Endometrial microvascular endothelial cells (primary cell): ENCODE measurements around the gene UBE2QL1. TPM values are rescaled to one million over a fixed set of nuclear protein-coding genes. Genes with fewer than 3 reads are reported as not detected.
"Not testable (repeated sequence)": the region's sequence is repeated elsewhere in the genome, so short reads cannot be mapped to it uniquely, and the experiment has no call there.

Experiments
- in situ Hi-C: cut with HindIII; loops from 2 replicates; pipeline ENCODE4 v1.10.0; 2017; ENCODE audit warnings: low sequenced_read_pairs, low pct_unique_long_range_greater_than_20kb; ENCODE audit errors: inconsistent ontology term
- total RNA-seq: library from RNA; depleted of rRNA; stranded (reverse); fragments of >200 nt; gene quantifications from one replicate; pipeline ENCODE4 v1.2.3, GENCODE V29; 2015; ENCODE audit errors: inconsistent ontology term

UBE2QL1 gene
- total RNA-seq, 1 donor from 2014 or later: under 0.01 TPM

GRCh38 chr5:6510132-6510531 lies 61.5 kb downstream of the UBE2QL1 start:
- in situ Hi-C loops: no loop called here

- in situ Hi-C loops: no loop called here
Observed at GRCh38 chr5:6510973-6511372, 62.3 kb downstream of the UBE2QL1 start.

DNA sequence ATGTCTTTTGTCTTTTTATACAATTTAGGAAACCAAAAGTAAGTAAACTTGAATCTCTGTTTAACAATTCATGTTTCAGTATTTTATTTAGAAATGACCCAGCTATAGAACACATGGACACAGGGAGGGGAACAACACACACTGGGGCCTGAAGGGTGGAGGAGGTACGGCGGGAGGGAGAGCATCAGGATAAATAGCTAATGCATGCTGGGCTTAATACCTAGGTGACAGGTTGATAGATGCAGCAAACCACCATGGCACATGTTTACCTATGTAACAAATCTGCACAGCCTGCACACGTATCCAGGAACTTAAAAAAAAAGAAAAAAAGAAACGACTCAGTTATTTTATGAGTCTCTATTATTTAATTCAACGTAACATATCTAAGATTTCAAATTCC lies 67.2 kb downstream of the UBE2QL1 start:
- in situ Hi-C loops: not testable (repeated sequence)

DNA sequence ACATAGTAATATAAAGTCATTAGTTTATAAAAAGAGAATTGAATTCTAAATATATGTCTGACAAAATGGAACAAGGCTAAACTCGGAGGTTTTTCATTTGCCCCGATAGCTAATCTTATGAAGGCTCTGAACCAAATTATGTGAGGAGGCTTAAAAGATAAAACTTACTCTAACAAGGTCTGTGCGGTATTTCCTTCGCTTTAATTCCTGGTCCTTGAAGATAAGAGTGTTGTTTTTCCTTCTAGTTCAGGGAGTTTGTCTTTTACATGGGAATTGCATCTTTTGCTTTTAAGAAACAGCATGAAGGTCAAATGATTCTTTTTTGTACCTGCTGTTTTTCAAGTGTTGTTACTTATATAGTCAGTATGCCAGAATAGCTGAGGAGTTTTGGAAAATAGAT lies 68.2 kb downstream of the UBE2QL1 start:
- in situ Hi-C loops: no loop called here

GRCh38 chr5:6517510-6517909 lies 68.9 kb downstream of the UBE2QL1 start:
- in situ Hi-C loops: no loop called here

- in situ Hi-C loops: no loop called here
Observed at GRCh38 chr5:6518298-6519057, 69.8 kb downstream of the UBE2QL1 start.

DNA sequence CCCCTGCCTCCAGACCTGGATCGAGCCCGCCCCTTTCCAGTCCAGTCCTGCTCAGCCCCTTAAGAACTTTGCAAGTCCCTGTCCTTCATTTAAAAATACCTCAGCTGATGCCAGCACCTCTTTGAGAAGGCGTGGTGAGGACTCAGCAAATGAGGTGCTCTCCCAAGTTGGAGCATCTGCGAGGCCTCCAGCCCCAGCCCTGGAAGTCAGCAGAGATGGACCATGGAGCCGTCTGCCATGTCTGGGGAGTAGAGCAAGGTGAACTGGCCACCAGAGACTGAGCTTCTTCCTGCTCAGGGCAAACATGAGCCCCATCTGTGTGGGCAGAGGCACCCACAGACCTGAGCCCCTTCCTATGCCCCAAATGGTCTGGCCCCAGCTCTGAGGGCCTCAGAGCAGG lies 71.5 kb downstream of the UBE2QL1 start:
- in situ Hi-C loops: no loop called here

- in situ Hi-C loops: no loop called here
Observed at GRCh38 chr5:6522331-6522730, 73.7 kb downstream of the UBE2QL1 start.

DNA sequence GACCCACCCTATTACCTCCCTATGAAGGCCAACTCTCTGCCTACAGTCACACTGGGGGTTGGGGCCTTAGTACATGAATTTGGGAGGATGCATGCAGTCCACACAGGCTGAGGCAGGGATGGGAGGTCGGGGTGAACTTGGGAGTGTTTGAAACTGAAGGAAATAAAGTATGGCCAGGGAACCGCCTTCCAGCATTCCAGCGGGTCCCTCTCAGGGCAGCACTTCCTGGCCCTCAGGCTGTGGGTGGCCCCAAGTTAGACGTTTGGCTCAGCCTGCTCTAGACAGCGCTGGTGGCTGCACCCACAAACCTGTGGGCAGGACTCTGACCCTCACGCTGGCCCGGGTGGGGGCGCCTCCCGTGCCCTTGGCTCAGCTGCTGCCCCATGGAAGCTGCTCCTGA lies 74.3 kb downstream of the UBE2QL1 start:
- in situ Hi-C loops: no loop called here

DNA sequence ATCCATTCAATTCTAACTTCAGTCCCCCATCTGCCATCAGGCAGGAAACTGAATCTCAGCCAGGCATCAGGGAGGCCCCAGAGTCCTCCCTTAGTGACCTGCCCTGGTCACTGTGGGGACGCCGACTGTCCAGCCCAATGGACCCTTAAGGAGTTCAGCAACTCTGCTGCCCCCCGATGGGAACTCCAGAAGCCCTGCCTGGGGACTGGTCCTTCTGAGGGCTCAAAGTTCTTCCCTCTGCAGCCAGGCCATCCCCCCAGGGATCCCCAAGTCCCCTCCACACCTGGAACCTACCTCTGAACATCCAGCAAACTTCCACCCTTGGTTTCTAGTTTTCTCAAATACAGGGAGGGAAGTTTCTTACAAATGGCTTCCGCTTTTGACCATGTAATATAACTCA lies 76.8 kb downstream of the UBE2QL1 start:
- in situ Hi-C loops: no loop called here

- in situ Hi-C loops: no loop called here
Observed at GRCh38 chr5:6525910-6526309, 77.3 kb downstream of the UBE2QL1 start.

GRCh38 chr5:6527749-6528455 lies 79.2 kb downstream of the UBE2QL1 start:
- in situ Hi-C loops: no loop called here

DNA sequence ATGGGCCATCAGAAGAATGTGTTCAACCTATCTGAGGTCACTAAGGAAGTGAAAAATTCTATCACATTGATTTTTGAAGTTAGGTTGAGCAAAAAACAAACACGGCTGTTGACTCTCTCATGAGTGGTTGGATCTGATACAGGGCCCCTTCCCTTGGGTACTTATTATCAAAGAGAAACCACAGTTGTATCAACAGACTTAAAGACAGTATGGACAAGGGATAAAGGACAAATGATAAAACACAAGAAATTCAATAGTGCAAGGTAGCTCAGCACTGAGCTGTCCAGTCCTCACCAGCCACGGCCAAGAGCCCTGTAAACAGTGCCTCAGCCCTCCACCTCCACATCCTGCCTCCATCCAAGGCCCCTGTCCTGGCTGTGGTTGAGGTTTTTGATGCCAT lies 86.9 kb downstream of the UBE2QL1 start:
- in situ Hi-C loops: no loop called here

GRCh38 chr5:6539060-6539459 lies 90.4 kb downstream of the UBE2QL1 start:
- in situ Hi-C loops: no loop called here

DNA sequence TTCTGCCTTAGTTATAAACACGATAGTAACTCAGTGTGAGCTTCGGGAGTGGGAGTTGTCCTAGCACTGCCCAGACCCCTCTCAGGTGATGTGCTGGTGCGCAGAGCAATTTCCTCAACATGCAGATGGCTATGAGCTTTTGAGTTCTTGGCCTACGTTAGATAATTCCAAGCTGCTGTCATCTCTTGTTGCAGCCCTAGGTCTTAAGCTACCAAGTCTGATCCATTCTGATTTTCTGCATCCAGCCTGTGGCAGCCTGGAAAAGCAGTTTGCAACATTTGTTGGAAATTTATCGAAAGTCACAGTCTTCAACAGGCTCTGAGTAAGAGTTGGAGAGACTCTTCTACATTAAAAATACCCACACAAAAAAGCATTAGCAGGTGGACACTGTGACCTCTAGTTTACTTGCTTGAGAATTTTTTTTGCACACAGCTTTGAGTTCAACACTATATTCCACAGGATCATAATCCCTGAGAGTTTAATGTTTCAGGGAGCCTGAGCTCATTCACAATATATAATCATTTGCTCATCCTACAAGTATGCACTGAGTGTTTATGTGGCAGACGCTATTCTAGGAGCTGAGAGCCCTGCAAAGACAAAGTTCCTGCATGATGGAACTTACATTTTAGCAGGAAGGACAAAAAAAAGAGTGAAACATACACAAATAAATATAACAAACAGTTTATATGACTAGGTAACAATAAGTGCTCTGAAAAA lies 91.6 kb downstream of the UBE2QL1 start:
- in situ Hi-C loops: no loop called here

- in situ Hi-C loops: no loop called here
Observed at GRCh38 chr5:6541256-6542013, 92.8 kb downstream of the UBE2QL1 start.

DNA sequence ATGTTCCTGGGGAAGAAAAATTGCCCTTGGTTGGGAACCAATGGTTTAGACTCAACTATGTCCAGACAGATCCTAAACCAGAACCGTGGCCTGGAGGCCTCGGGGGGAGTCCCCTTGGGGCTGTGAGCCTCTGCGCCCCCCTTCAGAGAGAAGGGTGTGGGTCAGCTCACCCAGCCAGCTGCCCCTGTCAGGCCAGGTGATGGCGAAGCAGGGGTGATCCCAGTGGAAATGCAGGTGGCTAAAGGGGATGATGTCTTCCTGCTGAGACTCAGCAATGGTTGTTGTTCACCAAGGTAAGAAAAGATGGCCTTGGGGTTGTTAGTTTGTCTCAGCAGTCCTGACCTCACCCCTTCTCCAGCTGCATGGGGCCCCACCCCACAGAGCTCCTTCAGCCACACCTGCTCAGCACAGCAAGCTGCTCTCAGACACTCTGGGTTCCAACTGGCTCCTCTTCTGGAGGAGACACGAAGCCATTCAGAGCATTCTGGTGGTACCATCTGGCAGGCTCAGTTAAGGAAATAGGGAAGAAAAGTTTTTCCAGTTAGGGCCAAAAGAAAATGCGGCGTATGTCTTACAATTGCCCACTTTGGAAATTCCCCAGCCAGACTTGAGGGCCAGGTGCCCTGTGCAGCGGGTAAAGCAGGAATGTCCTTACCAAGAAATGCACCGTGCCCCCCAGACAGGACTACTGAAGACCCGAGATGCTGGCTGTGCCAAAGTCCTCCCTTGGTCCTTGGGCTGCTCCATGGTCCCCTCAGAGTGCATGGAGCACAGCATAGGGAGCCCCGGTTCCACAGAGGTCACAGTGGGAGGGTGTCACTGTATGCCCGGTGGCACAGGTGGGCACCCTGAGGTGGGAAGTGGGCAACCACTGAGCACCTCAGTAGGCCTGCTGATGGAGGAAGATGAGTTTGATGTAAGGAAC lies 94.0 kb downstream of the UBE2QL1 start:
- in situ Hi-C loops: no loop called here

GRCh38 chr5:6543346-6543730 lies 94.7 kb downstream of the UBE2QL1 start:
- in situ Hi-C loops: no loop called here
